ENCODE data around the gene PRKN.

The PRKN gene

GRCh38 chr6:162363757-162364156, 363.8 kb downstream of the PRKN start:
- Histone ChIP-seq H3K4me2 (no peak overlapping the region), H3K36me3 (ENCODE audit: insufficient read depth) (no peaks in the 10 kb centered on the region), H3K27me3 (ENCODE audit: insufficient read depth, low read depth) (no peaks in the 10 kb centered on the region), H3K9ac (no peak overlapping the region), H3K4me3 (IDR thresholded peaks at IDR 0.05; ENCODE audit: insufficient read depth, low read depth, low read length) (no peak overlapping the region), H4K20me1 (ENCODE audit: insufficient read depth) (no peaks in the 10 kb centered on the region), H2AFZ (ENCODE audit: low read depth) (no peak overlapping the region), H3K4me1 (ENCODE audit: low read depth, poor library complexity, severe bottlenecking) (no peaks in the 10 kb centered on the region), H3K79me2 (ENCODE audit: insufficient read depth, low read depth) (no peaks in the 10 kb centered on the region), H3K27ac (no peak overlapping the region)
- no peak for TF ChIP-seq CTCF (conservative IDR thresholded peaks at IDR 0.05; ENCODE audit: low read depth, low read length)

- Histone ChIP-seq H2AFZ (ENCODE audit: low read depth) (no peak overlapping the region), H3K27me3 (ENCODE audit: insufficient read depth, low read depth) (no peaks in the 10 kb centered on the region), H4K20me1 (ENCODE audit: insufficient read depth) (no peaks in the 10 kb centered on the region), H3K4me1 (ENCODE audit: low read depth, poor library complexity, severe bottlenecking) (no peaks in the 10 kb centered on the region), H3K27ac (no peak overlapping the region), H3K4me2 (no peak overlapping the region), H3K79me2 (ENCODE audit: insufficient read depth, low read depth) (no peaks in the 10 kb centered on the region), H3K9ac (no peak overlapping the region), H3K36me3 (ENCODE audit: insufficient read depth) (no peaks in the 10 kb centered on the region), H3K4me3 (IDR thresholded peaks at IDR 0.05; ENCODE audit: insufficient read depth, low read depth, low read length) (no peak overlapping the region)
- TF ChIP-seq CTCF (conservative IDR thresholded peaks at IDR 0.05; ENCODE audit: low read depth, low read length): no peak
Observed at GRCh38 chr6:162360901-162361567, 366.5 kb downstream of the PRKN start.

GRCh38 chr6:162358625-162359024, 368.9 kb downstream of the PRKN start:
- TF ChIP-seq CTCF (conservative IDR thresholded peaks at IDR 0.05; ENCODE audit: low read depth, low read length): no peak
- Histone ChIP-seq H3K27me3 (ENCODE audit: insufficient read depth, low read depth) (no peaks in the 10 kb centered on the region), H4K20me1 (ENCODE audit: insufficient read depth) (no peaks in the 10 kb centered on the region), H3K4me3 (IDR thresholded peaks at IDR 0.05; ENCODE audit: insufficient read depth, low read depth, low read length) (no peak overlapping the region), H3K9ac (no peak overlapping the region), H3K36me3 (ENCODE audit: insufficient read depth) (no peaks in the 10 kb centered on the region), H3K27ac (no peak overlapping the region), H3K79me2 (ENCODE audit: insufficient read depth, low read depth) (no peaks in the 10 kb centered on the region), H3K4me2 (no peak overlapping the region), H2AFZ (ENCODE audit: low read depth) (no peak overlapping the region), H3K4me1 (ENCODE audit: low read depth, poor library complexity, severe bottlenecking) (no peaks in the 10 kb centered on the region)

GRCh38 chr6:162345051-162345511, 382.5 kb downstream of the PRKN start:
- Histone ChIP-seq H3K4me1 (ENCODE audit: low read depth, poor library complexity, severe bottlenecking) (no peaks in the 10 kb centered on the region), H2AFZ (ENCODE audit: low read depth) (no peak overlapping the region), H3K9ac (no peak overlapping the region), H3K4me2 (no peak overlapping the region), H3K27me3 (ENCODE audit: insufficient read depth, low read depth) (no peaks in the 10 kb centered on the region), H3K36me3 (ENCODE audit: insufficient read depth) (no peaks in the 10 kb centered on the region), H3K4me3 (IDR thresholded peaks at IDR 0.05; ENCODE audit: insufficient read depth, low read depth, low read length) (no peak overlapping the region), H4K20me1 (ENCODE audit: insufficient read depth) (no peaks in the 10 kb centered on the region), H3K27ac (no peak overlapping the region), H3K79me2 (ENCODE audit: insufficient read depth, low read depth) (no peaks in the 10 kb centered on the region)
- no peak for TF ChIP-seq CTCF (conservative IDR thresholded peaks at IDR 0.05; ENCODE audit: low read depth, low read length)
